KMS-11 (cell line): ENCODE data around the gene RPS19BP1.

Experiments used
- H2AFZ ChIP-seq: fragments of 200-600 bp; sonication (generic); 2 replicates; pipeline ENCODE4 v1.6.1; 2016; ENCODE audit warnings: antibody characterized with exemption, mixed run types, low read depth
- H3K27ac ChIP-seq: fragments of 200-600 bp; sonication (generic); 2 replicates; pipeline ENCODE4 v1.6.1; 2016; ENCODE audit warnings: mild to moderate bottlenecking, mixed run types
- H3K27me3 ChIP-seq: fragments of 200-600 bp; sonication (generic); 2 replicates; pipeline ENCODE4 v1.6.1; 2017; ENCODE audit warnings: mild to moderate bottlenecking, low read depth, mixed run types, moderate library complexity; ENCODE audit not compliant: insufficient read depth
- H3K36me3 ChIP-seq: fragments of 200-600 bp; sonication (generic); 2 replicates; pipeline ENCODE4 v1.6.1; 2017; ENCODE audit warnings: mild to moderate bottlenecking, mixed run types; ENCODE audit not compliant: insufficient read depth
- H3K4me1 ChIP-seq: fragments of 200-600 bp; sonication (generic); 2 replicates; pipeline ENCODE4 v1.6.1; 2016; ENCODE audit warnings: mild to moderate bottlenecking, low read depth, mixed run types; ENCODE audit not compliant: poor library complexity, severe bottlenecking
- H3K4me2 ChIP-seq: fragments of 200-600 bp; sonication (generic); 2 replicates; pipeline ENCODE4 v1.7.0; 2016; ENCODE audit warnings: mild to moderate bottlenecking, mixed run types
- H3K4me3 ChIP-seq: fragments of 200-600 bp; sonication (generic); IDR thresholded peaks from 2 replicates; pipeline ENCODE4 v1.6.1; 2017; ENCODE audit warnings: low read depth, low read length, mixed read lengths; ENCODE audit not compliant: insufficient read depth
- H3K79me2 ChIP-seq: fragments of 200-600 bp; sonication (generic); 2 replicates; pipeline ENCODE4 v1.6.1; 2016; ENCODE audit warnings: low read depth, mixed run types; ENCODE audit not compliant: insufficient read depth
- H3K9ac ChIP-seq: fragments of 200-600 bp; sonication (generic); 2 replicates; pipeline ENCODE4 v1.6.1; 2016; ENCODE audit warnings: mild to moderate bottlenecking, mixed run types
- H4K20me1 ChIP-seq: fragments of 200-600 bp; sonication (generic); 2 replicates; pipeline ENCODE4 v1.6.1; 2016; ENCODE audit warnings: mild to moderate bottlenecking, mixed run types; ENCODE audit not compliant: insufficient read depth
- CTCF ChIP-seq: fragments of 200-600 bp; sonication (generic); conservative IDR thresholded peaks from 2 replicates; pipeline ENCODE4 v1.6.1; 2017; ENCODE audit warnings: low read depth, mild to moderate bottlenecking, antibody characterized with exemption, low read length, moderate library complexity, mixed read lengths

RPS19BP1 gene

DNA sequence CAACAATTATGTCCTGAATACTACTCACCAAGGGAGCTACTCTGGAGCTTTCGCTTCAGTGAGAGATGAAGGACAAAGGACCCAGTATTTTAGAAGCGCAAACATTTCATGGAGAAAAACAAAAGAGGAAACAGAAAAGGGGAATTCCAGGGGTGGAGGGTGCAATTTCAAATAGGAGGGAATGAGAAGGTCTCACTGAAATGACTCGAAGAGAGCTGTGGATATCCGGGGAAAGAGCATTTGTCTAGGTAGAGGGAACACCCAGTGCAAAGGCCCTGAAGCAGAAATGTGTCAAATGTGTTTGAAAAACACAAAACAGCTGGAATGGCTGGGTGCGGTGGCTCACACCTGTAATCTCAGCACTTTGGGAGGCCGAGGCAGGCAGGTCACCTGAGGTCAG lies 2.4 kb downstream of the RPS19BP1 start:
- peak overlapping the region; percentile 20; the same call in 1 of the 2 replicates for H3K4me2 ChIP-seq
- H3K4me1 ChIP-seq, result peaks cover 42% of the 10 kb centered on the region
- no peaks in the 10 kb centered on the region for H3K27me3 ChIP-seq
- H3K4me3 ChIP-seq, result no peak overlapping the region
- no peak overlapping the region for H3K27ac ChIP-seq
- H3K9ac ChIP-seq, result no peak overlapping the region
- no peak overlapping the region for H2AFZ ChIP-seq
- H3K36me3 ChIP-seq, result no peaks in the 10 kb centered on the region
- TF ChIP-seq CTCF, result no peak
- peaks cover 21% of the 10 kb centered on the region; the same call in 1 of the 2 replicates for H3K79me2 ChIP-seq
- H4K20me1 ChIP-seq, result no peaks in the 10 kb centered on the region

DNA sequence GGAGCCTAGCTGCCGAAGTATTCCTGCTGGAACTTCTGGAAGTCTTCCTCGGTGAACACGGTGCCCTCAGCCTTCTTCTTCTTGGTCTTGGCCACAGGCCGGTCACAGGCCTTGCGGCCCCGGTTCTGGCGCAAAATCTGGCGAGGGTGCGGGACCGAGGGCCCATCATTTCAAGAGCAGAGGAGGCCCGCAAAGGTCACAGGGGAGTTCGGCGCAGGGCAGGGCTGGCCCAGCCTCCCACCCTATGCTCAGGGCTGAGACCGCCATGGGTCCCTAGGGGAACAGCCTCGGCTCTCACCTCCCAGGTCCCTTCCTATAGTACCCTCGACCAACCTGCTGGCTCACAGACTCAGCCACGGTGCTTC lies 3.1 kb downstream of the RPS19BP1 start:
- peaks cover 21% of the 10 kb centered on the region; the same call in 1 of the 2 replicates for H3K79me2 ChIP-seq
- H3K4me1 ChIP-seq, result peaks cover 42% of the 10 kb centered on the region
- H3K4me2 ChIP-seq, result peak overlapping the region; percentile 20; the same call in 1 of the 2 replicates
- no peak overlapping the region for H3K9ac ChIP-seq
- no peak overlapping the region for H3K27ac ChIP-seq
- peak; percentile 43 for TF ChIP-seq CTCF
- no peak overlapping the region for H3K4me3 ChIP-seq
- H3K36me3 ChIP-seq, result no peaks in the 10 kb centered on the region
- H2AFZ ChIP-seq, result no peak overlapping the region
- no peaks in the 10 kb centered on the region for H3K27me3 ChIP-seq
- H4K20me1 ChIP-seq, result peaks cover 4% of the 10 kb centered on the region; the same call in 1 of the 2 replicates

GRCh38 chr22:39528681-39529486 lies 3.7 kb downstream of the RPS19BP1 start:
- peak; percentile 81 for TF ChIP-seq CTCF
- Histone ChIP-seq H3K4me1 (peaks cover 42% of the 10 kb centered on the region), H3K9ac (no peak overlapping the region), H3K27me3 (no peaks in the 10 kb centered on the region), H3K4me3 (no peak overlapping the region), H3K36me3 (no peaks in the 10 kb centered on the region), H3K27ac (peak overlapping the region; percentile 14; the same call in 1 of the 2 replicates), H2AFZ (no peak overlapping the region), H3K4me2 (peak overlapping the region; percentile 22), H4K20me1 (peaks cover 4% of the 10 kb centered on the region; the same call in 1 of the 2 replicates), H3K79me2 (peaks cover 21% of the 10 kb centered on the region; the same call in 1 of the 2 replicates)

GRCh38 chr22:39528080-39528661 lies 4.4 kb downstream of the RPS19BP1 start:
- Histone ChIP-seq H4K20me1 (peaks cover 4% of the 10 kb centered on the region; the same call in 1 of the 2 replicates), H3K27ac (no peak overlapping the region; the same call in 1 of the 2 replicates), H3K4me2 (peak overlapping the region; percentile 22; the same call in 1 of the 2 replicates), H2AFZ (no peak overlapping the region), H3K9ac (no peak overlapping the region), H3K4me1 (peaks cover 42% of the 10 kb centered on the region), H3K36me3 (no peaks in the 10 kb centered on the region), H3K79me2 (peaks cover 21% of the 10 kb centered on the region; the same call in 1 of the 2 replicates), H3K27me3 (no peaks in the 10 kb centered on the region), H3K4me3 (no peak overlapping the region)
- no peak for TF ChIP-seq CTCF
